OCI-LY1 (cell line): Measurements from ENCODE around the gene RRP1B.

Experiments
- H2AFZ ChIP-seq: fragments of 200-600 bp; sonication (generic), shearing (Covaris generic); 2 replicates; pipeline ENCODE4 v1.6.0; 2014; ENCODE audit warnings: antibody characterized with exemption, mild to moderate bottlenecking, low read length
- H3F3A ChIP-seq: fragments of 200-600 bp; sonication (generic), shearing (Covaris generic); 2 replicates; pipeline ENCODE4 v1.6.0; 2014; ENCODE audit warnings: mild to moderate bottlenecking, antibody characterized with exemption, low read length, moderate library complexity; ENCODE audit not compliant: insufficient read depth
- H3K27ac ChIP-seq: fragments of 200-600 bp; sonication (generic); 2 replicates; pipeline ENCODE4 v1.5.1; 2014; ENCODE audit warnings: low read length, mixed run types, mild to moderate bottlenecking, low read depth; ENCODE audit not compliant: poor library complexity, severe bottlenecking
- H3K27me3 ChIP-seq: fragments of 200-600 bp; sonication (generic); 2 replicates; pipeline ENCODE4 v1.6.0; 2014; ENCODE audit warnings: antibody characterized with exemption, mild to moderate bottlenecking, low read length, moderate library complexity; ENCODE audit not compliant: insufficient read depth
- H3K36me3 ChIP-seq: fragments of 200-600 bp; sonication (generic); 2 replicates; pipeline ENCODE4 v1.6.1; 2014; ENCODE audit warnings: mild to moderate bottlenecking, antibody characterized with exemption, low read length, moderate library complexity, mixed read lengths; ENCODE audit not compliant: insufficient read depth
- H3K4me1 ChIP-seq: fragments of 200-600 bp; sonication (generic); 2 replicates; pipeline ENCODE4 v1.5.1; 2014; ENCODE audit warnings: mild to moderate bottlenecking, low read length, moderate library complexity; ENCODE audit not compliant: insufficient read depth, severe bottlenecking
- H3K4me2 ChIP-seq: fragments of 200-600 bp; sonication (generic), shearing (Covaris generic); 2 replicates; pipeline ENCODE4 v1.6.1; 2014; ENCODE audit warnings: low read length
- H3K4me3 ChIP-seq: fragments of 200-600 bp; sonication (generic); 2 replicates; pipeline ENCODE4 v1.5.1; 2014; ENCODE audit warnings: low read length, low read depth, mild to moderate bottlenecking, mixed read lengths; ENCODE audit not compliant: poor library complexity, severe bottlenecking
- H3K79me2 ChIP-seq: fragments of 200-600 bp; shearing (Covaris generic); 2 replicates; pipeline ENCODE4 v1.6.1; 2016; ENCODE audit warnings: mixed run types, low read length, mixed read lengths; ENCODE audit not compliant: insufficient read depth
- H3K9ac ChIP-seq: fragments of 200-600 bp; sonication (generic), shearing (Covaris generic); 2 replicates; pipeline ENCODE4 v1.6.1; 2014; ENCODE audit warnings: mild to moderate bottlenecking, low read length, mixed read lengths
- H3K9me2 ChIP-seq: fragments of 200-600 bp; sonication (generic), shearing (Covaris generic); 2 replicates; pipeline ENCODE4 v1.6.1; 2014; ENCODE audit warnings: low read depth, mild to moderate bottlenecking, low read length, mixed read lengths
- H3K9me3 ChIP-seq: fragments of 200-600 bp; shearing (Covaris generic); 2 replicates; pipeline ENCODE4 v1.6.1; 2014; ENCODE audit warnings: low read length, mixed read lengths
- H4K20me1 ChIP-seq: fragments of 200-600 bp; sonication (generic), shearing (Covaris generic); 2 replicates; pipeline ENCODE4 v1.6.0; 2016; ENCODE audit warnings: mild to moderate bottlenecking, low read length; ENCODE audit not compliant: insufficient read depth
- CTCF ChIP-seq: fragments of 200-600 bp; sonication (generic), shearing (Covaris generic); IDR thresholded peaks from 2 replicates; pipeline ENCODE4 v1.5.1; 2017; ENCODE audit warnings: mild to moderate bottlenecking, antibody characterized with exemption, low read length, moderate library complexity, mixed read lengths
- EZH2 ChIP-seq: fragments of 200-600 bp; sonication (generic), shearing (Covaris generic); IDR thresholded peaks from 2 replicates; pipeline ENCODE4 v1.8.0; 2017; ENCODE audit warnings: borderline replicate concordance, mixed run types, mild to moderate bottlenecking, antibody characterized with exemption, low read length, moderate library complexity, mixed read lengths

The RRP1B gene

GRCh38 chr21:43733529-43734071 lies 74.2 kb downstream of the RRP1B start:
- Histone ChIP-seq H3K4me3 (no peak overlapping the region), H3K9me3 (no peaks in the 10 kb centered on the region), H3K9me2 (no peaks in the 10 kb centered on the region), H3K27ac (no peak overlapping the region), H3K79me2 (no peaks in the 10 kb centered on the region), H3K9ac (no peak overlapping the region), H3K4me2 (no peak overlapping the region), H3K36me3 (peaks cover 6% of the 10 kb centered on the region; the same call in 1 of the 2 replicates), H3K4me1 (peaks cover 22% of the 10 kb centered on the region), H3K27me3 (no peaks in the 10 kb centered on the region), H4K20me1 (no peaks in the 10 kb centered on the region), H3F3A (no peaks in the 10 kb centered on the region), H2AFZ (no peak overlapping the region)
- no peak for TF ChIP-seq CTCF
- TF ChIP-seq EZH2: no peak

- Histone ChIP-seq H3K9ac (no peak overlapping the region), H3K4me2 (no peak overlapping the region), H3K79me2 (no peaks in the 10 kb centered on the region), H3K27ac (no peak overlapping the region), H3K9me2 (no peaks in the 10 kb centered on the region), H3F3A (no peaks in the 10 kb centered on the region), H3K4me1 (peaks cover 17% of the 10 kb centered on the region), H2AFZ (no peak overlapping the region), H3K9me3 (no peaks in the 10 kb centered on the region), H3K27me3 (no peaks in the 10 kb centered on the region), H3K4me3 (no peak overlapping the region), H3K36me3 (peaks cover 6% of the 10 kb centered on the region; the same call in 1 of the 2 replicates), H4K20me1 (no peaks in the 10 kb centered on the region)
- no peak for TF ChIP-seq CTCF
- TF ChIP-seq EZH2: no peak
Measured at GRCh38 chr21:43734131-43734927, 75.0 kb downstream of the RRP1B start.

- peaks cover 6% of the 10 kb centered on the region; the same call in 1 of the 2 replicates for H3K36me3 ChIP-seq
- H3K4me1 ChIP-seq: peaks cover 12% of the 10 kb centered on the region
- no peak overlapping the region for H3K4me3 ChIP-seq
- H3K27me3 ChIP-seq: no peaks in the 10 kb centered on the region
- H4K20me1 ChIP-seq: no peaks in the 10 kb centered on the region
- H2AFZ ChIP-seq: no peak overlapping the region
- no peaks in the 10 kb centered on the region for H3F3A ChIP-seq
- H3K9ac ChIP-seq: no peak overlapping the region
- no peaks in the 10 kb centered on the region for H3K9me2 ChIP-seq
- TF ChIP-seq CTCF: no peak
- no peak for TF ChIP-seq EZH2
- no peak overlapping the region for H3K4me2 ChIP-seq
- no peaks in the 10 kb centered on the region for H3K9me3 ChIP-seq
- no peak overlapping the region for H3K27ac ChIP-seq
- H3K79me2 ChIP-seq: no peaks in the 10 kb centered on the region
Measured at GRCh38 chr21:43734928-43735229, 75.5 kb downstream of the RRP1B start.
